ENCODE data around the gene ABHD15. TPM values are rescaled to one million over a fixed set of nuclear protein-coding genes. Genes with fewer than 3 reads are reported as not detected.

The ABHD15 gene
- total and polyA plus RNA-seq, 2 donors from 2014 or later = 8.9 to 9.8 TPM

GRCh38 chr17:29588562-29589411, 21.9 kb upstream of the ABHD15 start:
- Histone ChIP-seq H3K9ac (ENCODE audit: low read length in 3 of 3) (peak overlapping the region; percentile 26 to 69 (median 41)), H3K4me1 (ENCODE audit: control insufficient read depth in 2 of 3, insufficient read depth in 2 of 3, low read depth in 1 of 3, low read length in 3 of 3) (peaks cover 0 to 59% (median 31%) of the 10 kb centered on the region in 3 donors), H3K27me3 (ENCODE audit: control insufficient read depth, insufficient read depth, low read length) (no peaks in the 10 kb centered on the region), H3K4me3 (ENCODE audit: low read length in 3 of 3) (peak overlapping the region; percentile 48 to 79 (median 73)), H3K9me3 (ENCODE audit: control insufficient read depth in 2 of 3, insufficient read depth in 1 of 3, low read length in 3 of 3) (no peaks in the 10 kb centered on the region), H3K27ac (ENCODE audit: low read depth in 2 of 2, low read length in 2 of 2) (peak overlapping the region; percentile 49 to 67), H3K36me3 (ENCODE audit: control insufficient read depth in 2 of 3, insufficient read depth in 3 of 3, low read length in 3 of 3) (no peaks in the 10 kb centered on the region)
- DNase-seq (peak in 4 of 5 donors; percentile 29 to 79 (median 62)), FAIRE-seq (no peak)
- no peak for TF ChIP-seq CTCF (IDR thresholded peaks at IDR 0.05; ENCODE audit: borderline replicate concordance, extremely low read depth, insufficient read depth)
- intact Hi-C loops (cut with DNase I) = no loop called here

- peak overlapping the region in 2 of 3 donors; percentile 41 to 69 for H3K9ac ChIP-seq (ENCODE audit: low read length in 3 of 3)
Observed at GRCh38 chr17:29588017-29588561, 21.3 kb upstream of the ABHD15 start.

GRCh38 chr17:29587591-29587990, 20.8 kb upstream of the ABHD15 start:
- Histone ChIP-seq H3K27me3 (ENCODE audit: control insufficient read depth, insufficient read depth, low read length) (no peaks in the 10 kb centered on the region), H3K9ac (ENCODE audit: low read length in 3 of 3) (peak overlapping the region in 1 of 3 donors; percentile 69), H3K4me3 (ENCODE audit: low read length in 3 of 3) (peak overlapping the region in 1 of 3 donors; percentile 79), H3K4me1 (ENCODE audit: control insufficient read depth in 2 of 3, insufficient read depth in 2 of 3, low read depth in 1 of 3, low read length in 3 of 3) (peaks cover 0 to 55% (median 31%) of the 10 kb centered on the region in 3 donors), H3K9me3 (ENCODE audit: control insufficient read depth in 2 of 3, insufficient read depth in 1 of 3, low read length in 3 of 3) (no peaks in the 10 kb centered on the region), H3K36me3 (ENCODE audit: control insufficient read depth in 2 of 3, insufficient read depth in 3 of 3, low read length in 3 of 3) (no peaks in the 10 kb centered on the region), H3K27ac (ENCODE audit: low read depth in 2 of 2, low read length in 2 of 2) (no peak overlapping the region)
- intact Hi-C loops (cut with DNase I) = no loop called here
- no peak for FAIRE-seq
- TF ChIP-seq CTCF (IDR thresholded peaks at IDR 0.05; ENCODE audit: borderline replicate concordance, extremely low read depth, insufficient read depth) = no peak
- peak in 1 of 5 donors; percentile 35 for DNase-seq

More at GRCh38 chr17:29588017-29588561, 21.3 kb upstream of the ABHD15 start:
- no peaks in the 10 kb centered on the region for H3K36me3 ChIP-seq (ENCODE audit: control insufficient read depth in 2 of 3, insufficient read depth in 3 of 3, low read length in 3 of 3)
- H3K4me1 ChIP-seq (ENCODE audit: control insufficient read depth in 2 of 3, insufficient read depth in 2 of 3, low read depth in 1 of 3, low read length in 3 of 3) = peaks cover 0 to 58% (median 31%) of the 10 kb centered on the region in 3 donors
- peak overlapping the region; percentile 49 to 67 for H3K27ac ChIP-seq (ENCODE audit: low read depth in 2 of 2, low read length in 2 of 2)
- DNase-seq = no peak
- H3K9me3 ChIP-seq (ENCODE audit: control insufficient read depth in 2 of 3, insufficient read depth in 1 of 3, low read length in 3 of 3) = no peaks in the 10 kb centered on the region
- TF ChIP-seq CTCF (IDR thresholded peaks at IDR 0.05; ENCODE audit: borderline replicate concordance, extremely low read depth, insufficient read depth) = no peak
- no peak for FAIRE-seq
- peak overlapping the region; percentile 48 to 79 (median 73) for H3K4me3 ChIP-seq (ENCODE audit: low read length in 3 of 3)
- intact Hi-C loops (cut with DNase I) = no loop called here
- no peaks in the 10 kb centered on the region for H3K27me3 ChIP-seq (ENCODE audit: control insufficient read depth, insufficient read depth, low read length)

Measured in kidney (tissue), 14 donors.